SU-DHL-6 (cell line): ENCODE results near the gene TRPV5.

Experiments
- EZH2phosphoT487 ChIP-seq: fragments of 200-600 bp; sonication (generic), shearing (Covaris generic); conservative IDR thresholded peaks from 2 replicates; pipeline ENCODE4 v1.6.1; 2018; ENCODE audit warnings: mild to moderate bottlenecking, antibody characterized with exemption, low read length, moderate library complexity, mixed read lengths
- TF ChIP-seq, protein P1 (sequence below): fragments of 200-600 bp; sonication (generic); IDR thresholded peaks from one replicate; pipeline ENCODE4 v1.5.1; 2017; ENCODE audit warnings: antibody characterized with exemption, mild to moderate bottlenecking, low read length, moderate library complexity; ENCODE audit not compliant: insufficient read depth, poor library complexity, severe bottlenecking

DNA sequence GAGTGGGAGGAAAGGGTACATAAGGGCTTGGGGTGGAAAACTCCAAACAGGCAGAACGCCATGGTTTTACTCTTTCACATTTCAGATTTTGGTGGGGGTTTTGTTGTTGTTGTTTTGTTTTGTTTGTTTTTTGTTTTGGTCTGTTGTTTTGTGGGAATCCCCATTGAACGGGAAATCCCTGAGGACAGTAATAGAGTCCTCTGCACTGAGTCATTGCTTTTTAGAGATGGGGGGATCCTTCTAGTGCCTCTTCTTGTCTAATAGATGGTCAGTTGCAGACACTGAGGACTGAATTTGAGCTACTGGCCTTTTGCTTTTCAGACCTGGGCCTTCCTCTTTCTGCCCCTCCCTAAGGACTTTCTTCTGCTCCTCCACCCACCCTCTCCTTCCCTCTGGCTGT is 20.0 kb downstream of the TRPV5 start:
- TF ChIP-seq, protein P1, sequence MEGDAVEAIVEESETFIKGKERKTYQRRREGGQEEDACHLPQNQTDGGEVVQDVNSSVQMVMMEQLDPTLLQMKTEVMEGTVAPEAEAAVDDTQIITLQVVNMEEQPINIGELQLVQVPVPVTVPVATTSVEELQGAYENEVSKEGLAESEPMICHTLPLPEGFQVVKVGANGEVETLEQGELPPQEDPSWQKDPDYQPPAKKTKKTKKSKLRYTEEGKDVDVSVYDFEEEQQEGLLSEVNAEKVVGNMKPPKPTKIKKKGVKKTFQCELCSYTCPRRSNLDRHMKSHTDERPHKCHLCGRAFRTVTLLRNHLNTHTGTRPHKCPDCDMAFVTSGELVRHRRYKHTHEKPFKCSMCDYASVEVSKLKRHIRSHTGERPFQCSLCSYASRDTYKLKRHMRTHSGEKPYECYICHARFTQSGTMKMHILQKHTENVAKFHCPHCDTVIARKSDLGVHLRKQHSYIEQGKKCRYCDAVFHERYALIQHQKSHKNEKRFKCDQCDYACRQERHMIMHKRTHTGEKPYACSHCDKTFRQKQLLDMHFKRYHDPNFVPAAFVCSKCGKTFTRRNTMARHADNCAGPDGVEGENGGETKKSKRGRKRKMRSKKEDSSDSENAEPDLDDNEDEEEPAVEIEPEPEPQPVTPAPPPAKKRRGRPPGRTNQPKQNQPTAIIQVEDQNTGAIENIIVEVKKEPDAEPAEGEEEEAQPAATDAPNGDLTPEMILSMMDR: no peak
- no peak for TF ChIP-seq EZH2phosphoT487
